ENCODE measurements around the gene RAI1.

- no peak for TF ChIP-seq CTCF (IDR thresholded peaks at IDR 0.05)
- no peak for TF ChIP-seq POLR2A (IDR thresholded peaks at IDR 0.05)
Observed at GRCh38 chr17:17749025-17749772, 67.9 kb downstream of the RAI1 start.
